GM12892 (cell line): ENCODE measurements around the gene OLFM2.

Source experiments
- POLR2A ChIP-seq: IDR thresholded peaks from 2 replicates; pipeline ENCODE4 v1.6.1; 2011; ENCODE audit warnings: low read depth, low read length, control low read depth
- POLR2AphosphoS5 ChIP-seq: IDR thresholded peaks from 2 replicates; pipeline ENCODE4 v1.6.1; 2011; ENCODE audit warnings: low read depth, low read length, control low read depth

GRCh38 chr19:9901642-9902041 lies 34.7 kb downstream of the OLFM2 start:
- no peak for TF ChIP-seq POLR2A
- TF ChIP-seq POLR2AphosphoS5: no peak
